Measurements from ENCODE around the gene ME2. TPM values are rescaled to one million over a fixed set of nuclear protein-coding genes. Genes with fewer than 3 reads are reported as not detected.

ME2 gene
- total RNA-seq, 2 donors from 2014 or later = 42.6 to 73.6 TPM

GRCh38 chr18:50926521-50926920 lies 47.6 kb downstream of the ME2 start:
- Histone ChIP-seq H3K36me3 (peaks cover 8% of the 10 kb centered on the region), H3K4me3 (no peak overlapping the region), H3K27me3 (replicated peaks; ENCODE audit: insufficient read depth) (no peaks in the 10 kb centered on the region), H3K27ac (no peak overlapping the region), H3K4me1 (ENCODE audit: control insufficient read depth in 1 of 2, low read depth in 2 of 2) (no peaks in the 10 kb centered on the region), H3K9me3 (no peaks in the 10 kb centered on the region)
- ATAC-seq (ENCODE audit: insufficient number of reproducible peaks, low FRiP score, low read depth) (no peak), DNase-seq (ENCODE audit: low spot score) (no peak)
- TF ChIP-seq, protein P1, sequence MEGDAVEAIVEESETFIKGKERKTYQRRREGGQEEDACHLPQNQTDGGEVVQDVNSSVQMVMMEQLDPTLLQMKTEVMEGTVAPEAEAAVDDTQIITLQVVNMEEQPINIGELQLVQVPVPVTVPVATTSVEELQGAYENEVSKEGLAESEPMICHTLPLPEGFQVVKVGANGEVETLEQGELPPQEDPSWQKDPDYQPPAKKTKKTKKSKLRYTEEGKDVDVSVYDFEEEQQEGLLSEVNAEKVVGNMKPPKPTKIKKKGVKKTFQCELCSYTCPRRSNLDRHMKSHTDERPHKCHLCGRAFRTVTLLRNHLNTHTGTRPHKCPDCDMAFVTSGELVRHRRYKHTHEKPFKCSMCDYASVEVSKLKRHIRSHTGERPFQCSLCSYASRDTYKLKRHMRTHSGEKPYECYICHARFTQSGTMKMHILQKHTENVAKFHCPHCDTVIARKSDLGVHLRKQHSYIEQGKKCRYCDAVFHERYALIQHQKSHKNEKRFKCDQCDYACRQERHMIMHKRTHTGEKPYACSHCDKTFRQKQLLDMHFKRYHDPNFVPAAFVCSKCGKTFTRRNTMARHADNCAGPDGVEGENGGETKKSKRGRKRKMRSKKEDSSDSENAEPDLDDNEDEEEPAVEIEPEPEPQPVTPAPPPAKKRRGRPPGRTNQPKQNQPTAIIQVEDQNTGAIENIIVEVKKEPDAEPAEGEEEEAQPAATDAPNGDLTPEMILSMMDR (IDR thresholded peaks at IDR 0.05) = no peak

- H3K27ac ChIP-seq = no peak overlapping the region
- no peak for ATAC-seq (ENCODE audit: insufficient number of reproducible peaks, low FRiP score, low read depth)
- TF ChIP-seq, protein P1 (IDR thresholded peaks at IDR 0.05) = no peak
- DNase-seq (ENCODE audit: low spot score) = no peak
- peaks cover 5% of the 10 kb centered on the region for H3K36me3 ChIP-seq
- H3K4me3 ChIP-seq = no peak overlapping the region
- no peaks in the 10 kb centered on the region for H3K27me3 ChIP-seq (replicated peaks; ENCODE audit: insufficient read depth)
- H3K4me1 ChIP-seq (ENCODE audit: control insufficient read depth in 1 of 2, low read depth in 2 of 2) = no peaks in the 10 kb centered on the region
- no peaks in the 10 kb centered on the region for H3K9me3 ChIP-seq
Measured at GRCh38 chr18:50928551-50928950, 49.6 kb downstream of the ME2 start.

- Histone ChIP-seq H3K27ac (no peak overlapping the region), H3K27me3 (replicated peaks; ENCODE audit: insufficient read depth) (no peaks in the 10 kb centered on the region), H3K36me3 (no peaks in the 10 kb centered on the region), H3K9me3 (no peaks in the 10 kb centered on the region), H3K4me3 (no peak overlapping the region), H3K4me1 (ENCODE audit: control insufficient read depth in 1 of 2, low read depth in 2 of 2) (no peaks in the 10 kb centered on the region)
- TF ChIP-seq, protein P1 (IDR thresholded peaks at IDR 0.05) = no peak
- ATAC-seq (ENCODE audit: insufficient number of reproducible peaks, low FRiP score, low read depth) (no peak), DNase-seq (ENCODE audit: low spot score) (no peak)
Measured at GRCh38 chr18:50933684-50934083, 54.8 kb downstream of the ME2 start.

GRCh38 chr18:50934545-50935211 lies 55.8 kb downstream of the ME2 start:
- TF ChIP-seq, protein P1 (IDR thresholded peaks at IDR 0.05) = no peak
- no peaks in the 10 kb centered on the region for H3K4me1 ChIP-seq (ENCODE audit: control insufficient read depth in 1 of 2, low read depth in 2 of 2)
- ATAC-seq (ENCODE audit: insufficient number of reproducible peaks, low FRiP score, low read depth) (no peak), DNase-seq (ENCODE audit: low spot score) (no peak)
- no peak overlapping the region for H3K27ac ChIP-seq
- no peaks in the 10 kb centered on the region for H3K9me3 ChIP-seq
- no peaks in the 10 kb centered on the region for H3K27me3 ChIP-seq (replicated peaks; ENCODE audit: insufficient read depth)
- no peaks in the 10 kb centered on the region for H3K36me3 ChIP-seq
- no peak overlapping the region for H3K4me3 ChIP-seq

GRCh38 chr18:50935493-50936191 lies 56.7 kb downstream of the ME2 start:
- DNase-seq (ENCODE audit: low spot score) (no peak), ATAC-seq (ENCODE audit: insufficient number of reproducible peaks, low FRiP score, low read depth) (no peak)
- TF ChIP-seq, protein P1 (IDR thresholded peaks at IDR 0.05) = no peak
- Histone ChIP-seq H3K27ac (no peak overlapping the region), H3K4me3 (no peak overlapping the region), H3K36me3 (no peaks in the 10 kb centered on the region), H3K9me3 (no peaks in the 10 kb centered on the region), H3K27me3 (replicated peaks; ENCODE audit: insufficient read depth) (no peaks in the 10 kb centered on the region), H3K4me1 (ENCODE audit: control insufficient read depth in 1 of 2, low read depth in 2 of 2) (no peaks in the 10 kb centered on the region)

Data from thoracic aorta (tissue), 2 donors.